ENCODE results near the gene PAQR5.
"Not testable (repeated sequence)": the region's sequence is repeated elsewhere in the genome, so short reads cannot be mapped to it uniquely, and the experiment has no call there.

The PAQR5 gene

GRCh38 chr15:69316291-69316690 lies 17.6 kb downstream of the PAQR5 start:
- DNase-seq (ENCODE audit: low read depth), result no peak

GRCh38 chr15:69317392-69317841 lies 18.7 kb downstream of the PAQR5 start:
- DNase-seq (ENCODE audit: low read depth), result no peak

GRCh38 chr15:69318033-69318432 lies 19.3 kb downstream of the PAQR5 start:
- DNase-seq (ENCODE audit: low read depth), result no peak

- DNase-seq (ENCODE audit: low read depth), result no peak
Measured at GRCh38 chr15:69319384-69320375, 21.0 kb downstream of the PAQR5 start.

- DNase-seq (ENCODE audit: low read depth), result no peak
Measured at GRCh38 chr15:69320977-69321554, 22.4 kb downstream of the PAQR5 start.

- no peak for DNase-seq (ENCODE audit: low read depth)
Measured at GRCh38 chr15:69323893-69324430, 25.2 kb downstream of the PAQR5 start.

GRCh38 chr15:69324565-69324964 lies 25.9 kb downstream of the PAQR5 start:
- no peak for DNase-seq (ENCODE audit: low read depth)

- no peak for DNase-seq (ENCODE audit: low read depth)
Measured at GRCh38 chr15:69325456-69325971, 26.8 kb downstream of the PAQR5 start.

GRCh38 chr15:69328080-69328479 lies 29.4 kb downstream of the PAQR5 start:
- no peak for DNase-seq (ENCODE audit: low read depth)

GRCh38 chr15:69328739-69329138 lies 30.0 kb downstream of the PAQR5 start:
- DNase-seq (ENCODE audit: low read depth), result no peak

GRCh38 chr15:69337138-69337537 lies 38.4 kb downstream of the PAQR5 start:
- DNase-seq (ENCODE audit: low read depth), result no peak

GRCh38 chr15:69338535-69339213 lies 40.0 kb downstream of the PAQR5 start:
- DNase-seq (ENCODE audit: low read depth), result no peak

- not testable (repeated sequence) for DNase-seq (ENCODE audit: low read depth)
Measured at GRCh38 chr15:69339214-69339543, 40.5 kb downstream of the PAQR5 start.

- DNase-seq (ENCODE audit: low read depth), result no peak
Measured at GRCh38 chr15:69340243-69340900, 41.7 kb downstream of the PAQR5 start.

- no peak for DNase-seq (ENCODE audit: low read depth)
Measured at GRCh38 chr15:69341356-69341755, 42.6 kb downstream of the PAQR5 start.

- DNase-seq (ENCODE audit: low read depth), result no peak
Measured at GRCh38 chr15:69342460-69343076, 43.9 kb downstream of the PAQR5 start.

GRCh38 chr15:69343133-69343532 lies 44.4 kb downstream of the PAQR5 start:
- DNase-seq (ENCODE audit: low read depth), result no peak

- DNase-seq (ENCODE audit: low read depth), result no peak
Measured at GRCh38 chr15:69344238-69344637, 45.5 kb downstream of the PAQR5 start.

- no peak for DNase-seq (ENCODE audit: low read depth)
Measured at GRCh38 chr15:69346112-69346511, 47.4 kb downstream of the PAQR5 start.

GRCh38 chr15:69351333-69351732 lies 52.6 kb downstream of the PAQR5 start:
- no peak for DNase-seq (ENCODE audit: low read depth)

- no peak for DNase-seq (ENCODE audit: low read depth)
Measured at GRCh38 chr15:69351884-69352283, 53.2 kb downstream of the PAQR5 start.

Data from stimulated activated CD8-positive, alpha-beta memory T cell treated with anti-CD3 and anti-CD28 coated beads, Interleukin-4, amount 100 ng/mL, for 24 hours (primary cell).